ENCODE results near the gene CNNM3.

DNA sequence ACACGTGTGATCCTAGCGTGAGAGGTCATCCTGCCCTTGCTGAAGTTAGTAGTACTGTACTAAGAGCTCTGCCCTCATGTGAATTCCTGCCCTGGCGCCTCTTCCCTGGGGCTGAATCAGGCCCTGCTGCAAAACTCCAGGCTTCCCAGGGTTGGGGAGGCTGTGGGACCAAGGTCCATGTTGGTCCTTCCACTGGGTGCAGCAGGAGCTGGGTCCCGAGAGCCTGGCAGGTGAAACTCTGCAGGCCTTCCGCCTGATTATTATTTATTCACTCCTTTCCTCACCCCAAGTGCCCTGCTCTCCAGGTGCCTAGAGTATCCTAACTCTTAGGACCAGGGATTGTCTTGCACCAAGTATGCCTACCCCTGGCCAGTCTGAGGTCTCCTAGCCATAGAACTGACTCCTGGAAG lies 5.3 kb upstream of the CNNM3 start:
- TF ChIP-seq, protein P1, sequence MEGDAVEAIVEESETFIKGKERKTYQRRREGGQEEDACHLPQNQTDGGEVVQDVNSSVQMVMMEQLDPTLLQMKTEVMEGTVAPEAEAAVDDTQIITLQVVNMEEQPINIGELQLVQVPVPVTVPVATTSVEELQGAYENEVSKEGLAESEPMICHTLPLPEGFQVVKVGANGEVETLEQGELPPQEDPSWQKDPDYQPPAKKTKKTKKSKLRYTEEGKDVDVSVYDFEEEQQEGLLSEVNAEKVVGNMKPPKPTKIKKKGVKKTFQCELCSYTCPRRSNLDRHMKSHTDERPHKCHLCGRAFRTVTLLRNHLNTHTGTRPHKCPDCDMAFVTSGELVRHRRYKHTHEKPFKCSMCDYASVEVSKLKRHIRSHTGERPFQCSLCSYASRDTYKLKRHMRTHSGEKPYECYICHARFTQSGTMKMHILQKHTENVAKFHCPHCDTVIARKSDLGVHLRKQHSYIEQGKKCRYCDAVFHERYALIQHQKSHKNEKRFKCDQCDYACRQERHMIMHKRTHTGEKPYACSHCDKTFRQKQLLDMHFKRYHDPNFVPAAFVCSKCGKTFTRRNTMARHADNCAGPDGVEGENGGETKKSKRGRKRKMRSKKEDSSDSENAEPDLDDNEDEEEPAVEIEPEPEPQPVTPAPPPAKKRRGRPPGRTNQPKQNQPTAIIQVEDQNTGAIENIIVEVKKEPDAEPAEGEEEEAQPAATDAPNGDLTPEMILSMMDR (IDR thresholded peaks at IDR 0.05; ENCODE audit: insufficient read depth, low read depth, low read length) = no peak
- TF ChIP-seq EZH2 (IDR thresholded peaks at IDR 0.05; ENCODE audit: insufficient read depth, low read length) = no peak

Data from astrocyte (in vitro differentiated cells and primary cell).